NCI-H2107 treated with DMSO at 0.1 percent for 48 hours (cell line): ENCODE measurements around the gene LMBR1.
"Not testable (repeated sequence)": the region's sequence is repeated elsewhere in the genome, so short reads cannot be mapped to it uniquely, and the experiment has no call there.

Experiments used
- DNase-seq: peaks from one replicate; lab custom pipeline; 2025; ENCODE audit not compliant: unreplicated experiment; lab: John Stamatoyannopoulos, UW

LMBR1 gene

DNA sequence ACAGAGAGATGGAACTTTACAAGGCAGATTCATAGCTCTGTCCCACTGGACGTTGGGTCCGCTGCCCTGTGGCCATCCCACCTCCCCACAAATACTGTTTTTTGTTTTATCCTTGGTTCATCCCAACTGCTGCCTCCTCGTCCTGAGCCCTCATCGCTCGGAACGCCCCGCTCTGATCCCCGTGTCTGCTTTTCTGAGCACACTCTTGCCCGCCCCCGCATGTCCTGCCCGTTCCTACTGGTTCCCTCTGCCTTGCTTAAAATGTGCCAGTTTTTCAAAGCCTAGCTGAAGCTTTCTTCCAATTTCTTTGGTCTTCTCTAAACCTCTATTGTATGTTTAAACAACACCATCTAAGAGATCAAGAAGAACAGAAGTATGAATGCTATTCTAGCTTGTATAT, 233.0 kb downstream of the LMBR1 start:
- DNase-seq: no peak

DNA sequence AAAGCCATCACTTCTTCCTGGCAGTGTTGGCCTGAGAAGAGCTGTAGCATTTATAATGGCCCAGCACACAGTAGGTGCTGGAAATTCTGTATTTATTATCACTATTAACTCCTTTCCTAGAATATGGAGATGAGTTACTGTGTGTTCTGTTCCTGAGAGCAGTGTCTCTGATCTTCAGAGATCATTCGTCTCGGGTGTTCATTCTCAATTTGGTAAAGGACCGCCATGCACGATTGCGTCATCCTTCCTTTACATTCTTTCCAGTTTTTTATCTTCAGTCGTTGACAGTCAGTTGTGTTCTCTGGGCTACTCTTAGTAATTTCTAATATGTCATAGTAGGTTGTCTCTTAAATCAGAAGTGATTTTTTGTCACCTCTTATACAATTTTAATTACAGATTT, 233.8 kb downstream of the LMBR1 start:
- DNase-seq: no peak

DNA sequence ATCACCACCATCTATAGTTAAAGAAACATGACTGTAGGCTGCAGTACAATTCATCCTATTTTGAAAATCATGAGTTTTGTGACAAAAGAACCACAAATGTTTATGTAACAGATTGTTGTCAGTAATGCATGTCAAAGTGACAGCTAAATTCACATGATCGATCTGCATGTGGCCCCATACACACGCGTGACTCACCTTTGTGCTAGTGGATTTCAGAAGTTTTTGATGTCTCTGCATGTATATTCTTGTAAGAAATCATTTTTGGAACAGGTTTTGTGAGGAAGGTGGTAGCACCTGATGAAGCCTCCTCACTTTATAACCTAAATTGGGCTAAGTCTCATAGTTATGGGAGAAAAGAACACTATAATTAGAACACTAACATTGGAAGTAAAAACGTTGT, 235.3 kb downstream of the LMBR1 start:
- DNase-seq: no peak

DNA sequence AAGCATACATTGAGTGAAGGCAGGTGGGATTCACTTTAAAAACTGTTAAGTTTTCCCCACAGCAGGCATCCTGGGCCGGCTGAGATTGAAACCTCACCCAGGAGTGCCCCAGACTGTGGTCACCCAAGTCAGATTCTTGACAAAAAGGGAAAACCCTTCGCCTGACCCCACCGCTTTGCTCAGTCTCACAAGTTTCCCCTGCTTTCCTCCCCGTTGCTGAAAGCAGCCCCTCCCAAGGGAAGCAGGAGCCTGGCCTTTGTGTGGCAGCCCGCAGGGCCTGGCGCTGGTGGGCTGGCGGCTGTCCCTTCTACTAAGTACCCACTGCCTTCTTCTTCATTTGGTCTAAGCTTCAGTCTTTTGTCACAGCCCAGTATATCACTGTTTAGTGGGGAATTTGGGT, 236.4 kb downstream of the LMBR1 start:
- DNase-seq: no peak

DNA sequence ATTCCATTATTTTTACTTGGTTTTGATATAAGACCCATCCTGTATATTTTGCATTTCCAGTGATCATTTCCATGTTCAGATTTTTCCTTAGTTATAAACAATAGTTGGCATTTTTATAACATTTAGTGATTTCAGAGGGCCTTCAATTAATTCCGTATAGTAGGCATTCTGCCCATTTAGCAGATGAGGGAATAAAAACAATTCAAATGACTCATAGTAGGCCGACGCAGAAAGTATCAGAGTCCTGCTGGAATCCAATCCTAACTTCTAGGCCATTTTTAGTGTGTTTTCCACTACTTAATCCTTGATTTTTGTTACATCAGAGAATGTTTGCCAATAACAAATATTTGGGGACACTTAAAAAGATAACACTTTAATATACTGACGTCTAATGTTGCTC, 237.0 kb downstream of the LMBR1 start:
- no peak for DNase-seq

DNA sequence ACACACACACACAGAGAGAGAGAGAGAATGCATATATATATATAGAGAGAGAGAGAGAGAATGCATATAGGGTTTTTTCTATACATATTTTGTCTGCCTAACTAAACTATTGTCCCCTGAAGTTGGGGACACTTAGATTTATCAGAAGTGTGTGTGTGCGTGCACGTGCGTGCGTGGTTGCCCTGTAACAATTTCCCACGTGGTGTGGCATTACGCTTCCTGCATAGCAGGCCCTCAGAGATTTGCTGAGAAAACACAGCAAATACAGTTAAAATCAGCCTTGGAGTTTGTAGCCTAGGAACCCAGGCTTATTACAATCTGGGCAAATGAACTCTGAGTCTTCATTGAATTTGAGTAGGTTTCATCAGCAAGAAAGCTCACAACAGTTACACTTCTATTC, 237.7 kb downstream of the LMBR1 start:
- DNase-seq: no peak

DNA sequence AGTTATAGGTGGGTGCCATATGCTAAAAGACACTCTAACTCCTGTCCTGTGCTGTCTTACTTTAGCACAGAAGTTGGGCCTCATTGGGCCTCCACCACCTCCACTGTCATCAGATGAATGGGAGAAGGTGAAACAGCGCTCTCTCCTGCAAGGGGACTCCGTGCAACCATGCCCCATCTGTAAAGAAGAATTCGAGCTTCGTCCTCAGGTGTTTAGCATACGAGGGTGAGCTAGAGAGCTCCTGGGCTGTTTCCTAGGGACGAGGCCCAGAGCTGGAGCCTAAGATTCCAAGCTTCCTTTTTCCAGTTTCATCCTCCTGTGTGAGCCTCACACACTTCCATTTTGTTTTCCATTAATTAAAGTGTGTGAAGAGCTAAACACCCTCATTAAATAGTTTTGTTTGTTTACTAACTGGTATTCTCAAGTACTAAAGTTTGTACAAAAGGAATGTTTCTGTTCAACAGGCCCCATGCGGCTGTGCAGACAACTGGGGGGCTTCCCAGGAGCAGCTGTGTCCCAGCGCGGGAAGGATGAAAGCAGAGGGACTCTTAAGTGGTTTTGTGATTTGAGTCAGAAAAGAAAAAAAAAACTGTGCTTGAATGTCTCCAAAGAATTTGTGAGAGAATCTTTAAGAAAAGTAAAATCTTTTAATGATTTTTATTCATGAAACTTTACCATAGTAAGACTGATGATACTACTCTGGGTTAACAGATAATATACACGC, 238.3 kb downstream of the LMBR1 start:
- DNase-seq: no peak

DNA sequence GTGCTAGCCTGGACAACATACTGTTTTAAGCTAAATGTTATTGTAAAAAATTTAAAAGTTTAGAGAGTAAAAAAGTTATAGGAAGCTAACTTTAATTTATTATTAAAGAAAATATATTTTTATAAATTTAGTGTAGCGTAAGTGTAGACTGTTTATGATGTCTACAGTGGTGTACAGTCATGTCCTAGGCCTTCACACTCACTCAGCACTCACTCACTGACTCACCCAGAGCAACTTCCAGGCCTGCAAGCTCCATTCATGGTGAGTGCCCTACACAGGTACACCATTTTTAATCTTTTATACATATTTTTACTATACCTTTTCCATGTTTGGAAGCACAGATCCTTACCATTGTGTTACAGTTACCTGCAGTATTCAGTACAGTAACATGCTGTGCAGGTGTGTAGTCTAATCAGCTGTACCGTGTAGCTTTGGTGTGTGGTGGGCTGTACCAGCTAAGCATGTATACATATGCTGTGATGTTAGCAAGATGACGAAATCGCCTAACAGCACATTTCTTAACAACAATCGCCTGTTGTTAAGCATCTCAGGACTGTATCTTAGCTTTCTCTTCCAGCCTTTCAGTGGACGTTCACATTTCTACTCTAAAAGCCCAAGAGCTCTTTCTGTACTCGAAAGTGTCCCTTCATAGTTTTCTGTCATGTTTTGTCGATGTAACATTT, 240.0 kb downstream of the LMBR1 start:
- no peak for DNase-seq

DNA sequence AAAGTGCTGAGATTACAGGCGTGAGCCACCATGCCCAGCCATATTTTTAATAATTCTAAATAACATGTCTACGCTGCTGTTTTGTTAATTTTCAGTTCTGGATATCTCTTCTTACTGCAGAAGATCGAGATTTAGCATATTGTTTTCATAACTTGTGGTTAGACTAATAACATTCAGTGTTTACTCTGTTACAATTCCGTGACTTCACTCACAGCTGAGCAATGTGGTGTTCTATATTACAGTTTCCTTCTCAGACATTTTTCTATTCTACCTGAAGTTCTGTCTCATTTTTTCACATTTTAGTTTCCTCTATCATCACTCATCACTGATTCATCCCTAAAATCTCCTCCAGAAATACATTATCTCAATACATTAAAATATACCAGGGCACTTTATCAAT, 241.5 kb downstream of the LMBR1 start:
- no peak for DNase-seq

DNA sequence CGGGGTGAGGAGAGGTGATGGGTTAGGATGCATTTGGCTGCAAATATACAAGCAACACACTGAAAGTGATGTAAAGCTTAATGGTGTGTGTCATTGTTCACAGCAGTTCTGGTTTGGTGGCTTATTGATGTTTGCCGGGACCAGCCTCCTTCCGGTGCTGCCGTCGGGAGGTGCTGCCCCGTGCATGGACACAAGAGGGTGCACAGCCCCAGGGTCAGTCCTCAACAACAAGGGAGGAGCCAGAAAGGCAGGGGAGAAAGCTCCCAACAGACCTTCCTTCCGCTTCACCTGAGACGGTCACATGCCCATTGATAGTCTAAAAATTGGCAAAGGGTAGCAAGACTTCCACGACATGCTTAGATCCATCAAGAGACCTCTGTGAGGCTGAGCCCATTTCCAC, 242.9 kb downstream of the LMBR1 start:
- DNase-seq: no peak

DNA sequence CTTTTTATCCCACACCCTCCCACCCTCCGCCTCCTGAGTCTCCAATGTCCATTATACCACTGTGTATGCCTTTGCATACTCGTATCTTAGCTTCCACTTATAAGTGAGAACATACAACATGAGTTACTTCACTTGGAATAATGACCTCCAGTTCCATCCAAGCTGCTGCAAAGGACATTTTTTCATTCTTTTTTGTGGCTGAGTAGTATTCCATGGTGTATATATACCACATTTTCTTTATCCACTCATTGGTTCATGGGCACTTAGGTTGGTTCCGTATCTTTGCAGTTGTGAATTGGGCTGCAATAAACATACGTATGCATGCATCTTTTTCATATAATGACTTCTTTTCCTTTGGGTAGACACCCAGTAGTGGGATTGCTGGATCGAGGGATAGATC, 245.7 kb downstream of the LMBR1 start:
- DNase-seq: not testable (repeated sequence)

DNA sequence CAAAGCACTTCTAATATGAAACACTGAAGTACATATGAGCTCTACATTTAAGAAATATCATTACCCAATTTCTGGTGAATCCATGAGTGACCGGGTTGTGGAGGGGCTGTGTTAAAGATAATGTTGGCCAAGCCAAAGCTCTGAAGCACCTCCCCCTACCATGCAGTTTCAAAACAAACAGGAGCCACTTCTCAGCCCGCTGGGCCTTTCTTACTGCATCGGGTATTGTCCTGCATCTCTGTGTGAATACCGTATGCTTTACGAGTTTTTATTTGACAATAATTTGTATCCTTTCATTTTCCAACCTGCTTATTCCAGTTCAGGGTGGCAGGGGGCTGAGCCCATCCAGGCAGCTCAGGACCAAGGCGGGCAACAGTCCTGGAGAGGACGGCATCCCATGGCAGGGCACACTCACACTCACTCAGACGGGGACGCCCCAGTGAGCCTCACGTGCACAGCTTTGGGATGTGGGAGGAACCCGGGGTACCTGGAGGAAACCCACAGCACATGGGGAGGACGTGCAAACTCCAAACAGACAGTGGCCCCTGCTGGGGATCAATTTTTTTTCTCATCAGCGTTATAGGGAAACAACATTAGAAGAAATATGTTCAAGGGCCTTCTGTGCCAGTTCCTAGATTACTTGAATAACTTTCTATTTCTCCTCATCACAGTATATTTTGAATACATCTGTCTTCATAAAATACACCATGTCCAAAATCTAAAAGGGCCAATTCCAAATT, 250.5 kb downstream of the LMBR1 start:
- DNase-seq: no peak

DNA sequence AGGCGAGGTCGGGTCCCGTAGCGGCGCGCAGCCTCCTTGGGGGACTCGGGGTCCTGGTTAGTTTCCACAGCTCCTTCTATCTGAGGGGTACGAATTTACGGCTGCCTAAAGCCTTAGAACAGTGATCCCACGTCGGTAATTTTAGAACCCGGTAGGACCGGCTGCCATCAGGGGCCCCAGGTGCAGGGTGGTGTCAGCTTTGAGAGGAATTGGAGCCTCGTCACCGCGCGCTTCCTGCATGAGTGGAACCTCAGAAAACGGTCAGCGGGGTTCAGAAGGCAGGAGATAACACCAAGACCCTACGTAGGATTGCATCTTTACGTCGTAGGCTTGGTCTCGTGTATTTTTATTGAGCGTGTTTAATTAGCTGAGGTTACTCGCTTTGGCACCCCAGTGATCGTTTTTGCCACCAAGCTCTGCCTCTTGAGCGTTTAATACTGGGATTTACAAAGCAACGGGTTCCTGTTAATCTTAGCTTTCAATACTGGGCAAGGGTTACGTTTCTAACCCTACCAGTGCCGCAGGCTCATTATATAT, 252.0 kb downstream of the LMBR1 start:
- peak; percentile 41 for DNase-seq

DNA sequence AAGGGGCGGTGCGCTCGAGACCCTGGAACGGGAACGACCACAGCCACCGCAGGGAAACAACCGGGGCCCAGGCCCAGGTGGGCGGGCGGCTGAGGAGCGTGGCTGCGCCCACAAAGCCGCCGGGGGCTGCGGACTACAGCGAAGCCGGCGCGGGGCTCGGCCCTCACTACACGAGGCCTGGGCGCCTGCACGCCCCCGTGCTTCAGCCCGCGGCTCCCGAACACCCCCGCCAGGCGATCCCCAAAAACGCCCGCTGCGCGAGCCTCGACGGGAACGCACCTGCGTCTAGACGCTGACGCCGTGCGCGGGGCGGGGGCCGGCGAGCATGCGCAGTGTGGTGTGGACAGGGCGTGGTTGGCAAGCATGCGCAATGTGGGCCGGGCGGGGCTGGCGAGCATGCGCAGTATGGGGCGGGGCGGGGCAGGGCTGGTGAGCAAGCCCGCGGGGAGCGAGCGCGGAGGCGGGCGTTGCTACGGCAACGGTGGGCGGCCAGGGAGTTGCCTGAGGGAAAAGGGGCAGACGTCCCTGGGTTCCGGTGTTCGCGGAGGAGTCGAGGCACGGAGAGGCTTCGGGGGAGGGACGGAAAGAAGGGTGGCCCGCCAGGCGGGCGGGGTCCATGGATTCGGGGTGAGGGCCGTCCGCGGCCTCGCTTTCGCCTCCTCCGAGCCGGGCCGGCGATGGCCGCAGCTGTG, 252.6 kb downstream of the LMBR1 start, which contains the start of gene RNF32:
Gene RNF32, plus strand, starts transcription at position 518 of the 692 bp plus-strand sequence. CDS start 3,104 bp downstream, outside the sequence.
- DNase-seq: peak; percentile 42

DNA sequence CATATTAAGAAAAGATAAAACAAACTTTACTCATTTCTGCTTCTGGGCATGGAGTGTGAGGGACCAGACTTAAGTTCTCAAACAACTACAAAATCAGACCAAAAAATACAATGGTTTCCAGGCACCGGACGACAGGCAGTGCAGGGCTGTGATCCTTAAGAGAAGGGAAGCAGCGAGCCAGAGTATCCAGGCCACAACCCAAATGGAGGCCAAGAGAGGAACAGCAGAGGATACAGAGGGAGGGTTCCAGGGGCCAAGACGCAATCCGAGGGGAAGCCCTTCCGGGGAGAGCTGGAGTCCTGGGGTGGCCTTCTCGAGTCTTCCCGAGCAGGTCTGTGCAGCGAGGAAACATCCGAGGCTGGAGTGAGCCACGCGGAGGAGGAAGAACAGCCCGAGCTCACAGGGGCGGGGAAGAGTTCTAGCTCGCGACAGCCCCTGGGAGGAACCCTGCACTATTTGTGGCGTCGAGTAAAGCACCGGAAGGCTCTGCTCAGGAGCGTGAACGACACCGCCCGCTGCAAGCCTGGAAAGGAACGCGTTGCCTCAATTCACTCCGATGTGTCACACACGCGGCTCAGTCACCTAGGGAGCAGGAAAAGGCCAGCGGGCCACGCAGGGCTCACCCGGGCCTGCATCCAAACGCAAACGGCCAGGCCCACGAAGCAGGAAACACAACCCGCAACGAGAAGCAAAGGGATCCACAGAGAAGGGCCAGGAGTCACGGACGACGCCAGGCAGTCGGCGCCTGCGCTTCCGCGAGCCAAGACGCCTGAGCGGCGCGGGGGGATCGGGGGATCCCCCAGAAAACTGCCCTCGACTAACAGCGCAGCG, 253.3 kb downstream of the LMBR1 start:
- DNase-seq: no peak

DNA sequence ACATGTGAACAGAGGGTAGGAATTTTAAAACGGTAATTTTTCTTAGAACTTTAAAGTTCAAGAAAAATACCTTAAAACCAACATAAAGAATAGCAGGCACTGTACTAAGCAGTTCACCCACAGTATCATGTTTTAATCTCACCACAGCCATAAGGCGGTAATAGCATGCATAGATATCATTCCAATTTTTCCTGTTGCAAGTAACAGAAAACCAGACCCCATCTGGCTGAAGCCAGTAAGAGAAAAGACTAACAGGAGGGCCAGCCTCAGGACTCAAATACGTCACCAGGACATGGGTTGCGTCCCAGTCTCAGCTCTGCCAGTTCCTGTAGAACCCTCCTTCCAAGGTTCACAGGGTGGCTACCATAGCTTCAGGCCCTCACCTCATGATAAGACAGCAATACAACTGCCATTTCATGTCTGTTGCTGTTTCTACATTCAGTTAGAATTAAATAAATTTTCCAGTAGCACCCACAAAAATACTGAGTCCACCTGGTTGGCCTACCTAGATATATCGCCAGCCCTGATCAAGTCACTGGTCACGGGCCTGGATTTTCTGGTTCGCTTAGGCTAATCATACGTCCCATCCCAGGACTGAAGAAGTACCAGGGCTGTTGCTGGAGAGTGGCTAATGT, 254.4 kb downstream of the LMBR1 start:
- DNase-seq: no peak

DNA sequence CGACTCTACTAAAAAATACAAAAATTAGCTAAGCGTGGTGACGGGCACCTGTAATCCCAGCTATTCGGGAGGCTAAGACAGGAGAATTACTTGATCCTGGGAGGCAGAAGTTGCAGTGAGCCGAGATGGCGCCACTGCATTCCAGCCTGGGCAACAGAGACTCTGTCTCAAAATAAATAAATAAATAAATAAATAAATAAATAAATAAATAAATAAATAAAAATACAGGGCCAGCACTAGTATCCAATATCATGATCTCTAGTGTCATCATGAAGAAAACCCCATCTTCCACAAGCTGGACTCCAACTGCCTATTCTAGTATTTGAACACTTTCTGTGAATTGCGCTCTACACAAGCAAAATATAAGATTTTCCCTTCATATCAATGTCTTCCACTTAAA, 255.9 kb downstream of the LMBR1 start:
- DNase-seq: not testable (repeated sequence)

DNA sequence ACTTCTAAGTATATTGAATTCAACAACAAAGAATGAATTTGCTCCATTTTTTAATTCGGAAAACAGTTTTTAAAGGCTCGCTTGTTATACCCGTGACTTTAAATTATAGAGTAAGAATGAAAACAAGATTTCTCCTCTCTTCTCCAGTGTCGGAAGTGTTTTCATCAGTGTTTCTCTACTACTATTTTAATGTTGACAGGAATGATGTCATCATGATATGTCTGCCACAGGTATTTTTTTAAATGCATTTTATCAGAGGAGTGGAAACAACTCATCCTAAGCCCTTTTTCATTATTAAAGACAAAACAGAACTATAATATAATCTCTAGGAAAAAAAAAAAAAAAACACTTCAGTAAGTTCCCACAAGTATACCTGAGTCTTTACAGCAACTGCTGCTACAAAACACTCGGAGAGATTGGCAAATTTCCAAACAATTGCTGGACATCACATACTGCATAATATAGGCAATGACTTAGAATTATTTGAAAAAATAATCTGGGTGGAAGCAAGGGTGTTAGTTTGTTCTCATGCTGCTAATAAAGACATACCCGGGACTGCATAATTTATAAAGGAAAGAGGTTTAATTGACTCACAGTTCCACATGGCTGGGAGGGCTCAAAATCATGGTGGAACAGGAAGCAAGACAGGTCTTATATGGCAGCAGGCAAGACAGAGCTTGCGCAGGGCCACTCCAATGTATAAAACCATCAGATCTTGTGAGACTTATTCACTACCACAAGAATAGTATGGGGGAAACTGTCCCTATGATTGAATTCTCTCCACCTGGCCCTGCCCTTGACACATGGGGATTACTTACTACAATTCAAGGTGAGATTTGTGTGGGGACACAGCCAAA, 257.2 kb downstream of the LMBR1 start:
- no peak for DNase-seq

DNA sequence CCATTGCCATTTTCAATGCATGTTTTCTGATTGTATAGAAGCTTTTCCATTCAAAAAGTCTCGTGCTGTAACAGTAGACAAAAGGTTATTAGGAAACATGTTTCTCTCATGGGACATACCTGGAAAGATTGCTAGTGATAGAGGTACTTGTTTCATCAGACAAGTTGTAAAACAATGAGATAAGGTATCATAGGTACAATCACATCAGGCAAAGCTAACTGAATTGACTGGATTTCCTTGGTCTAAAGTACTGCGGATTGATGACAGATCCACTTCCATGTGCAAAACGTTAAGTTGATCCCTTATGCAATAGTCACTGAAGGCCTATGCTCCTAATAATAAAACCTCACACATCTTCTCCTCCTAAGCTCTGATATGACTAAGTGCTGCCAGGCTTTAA, 258.9 kb downstream of the LMBR1 start:
- no peak for DNase-seq
